Immature natural killer cell (primary cell): ENCODE data around the gene GDPD5. TPM values are rescaled to one million over a fixed set of nuclear protein-coding genes. Genes with fewer than 3 reads are reported as not detected.

Experiments used
- DNase-seq, 3 donors: peaks; one replicate each; pipeline ENCODE4 v3.0.0; 2022; ENCODE audit warnings: mixed read lengths in 1 of 3
- H3K27ac Mint-ChIP-seq, 6 donors: one replicate each; pipeline ENCODE4 v1.8.0; 2020; ENCODE audit warnings: mixed read lengths in 6 of 6, mild to moderate bottlenecking in 5 of 6, inconsistent platforms in 4 of 6, moderate library complexity in 3 of 6
- H3K27me3 Mint-ChIP-seq, 3 donors: one replicate each; pipeline ENCODE4 v1.8.0; 2020 to 2021; ENCODE audit warnings: low read depth in 3 of 3, mild to moderate bottlenecking in 3 of 3, mixed read lengths in 3 of 3, moderate library complexity in 3 of 3, inconsistent platforms in 1 of 3
- H3K36me3 Mint-ChIP-seq, 3 donors: one replicate each; pipeline ENCODE4 v1.8.0; 2020; ENCODE audit warnings: mixed read lengths in 3 of 3, inconsistent platforms in 2 of 3, mild to moderate bottlenecking in 2 of 3
- H3K4me1 Mint-ChIP-seq, 2 donors: one replicate each; pipeline ENCODE4 v1.8.0; 2020; ENCODE audit warnings: inconsistent platforms in 2 of 2, mild to moderate bottlenecking in 2 of 2, mixed read lengths in 2 of 2, moderate library complexity in 1 of 2
- H3K4me3 Mint-ChIP-seq, 5 donors: one replicate each; pipeline ENCODE4 v1.8.0; 2020; ENCODE audit warnings: mild to moderate bottlenecking in 5 of 5, mixed read lengths in 5 of 5, inconsistent platforms in 3 of 5, moderate library complexity in 3 of 5
- H3K9me3 Mint-ChIP-seq, 6 donors: one replicate each; pipeline ENCODE4 v1.8.0; 2020; ENCODE audit warnings: mild to moderate bottlenecking in 6 of 6, mixed read lengths in 6 of 6, inconsistent platforms in 4 of 6, moderate library complexity in 3 of 6
- polyA plus RNA-seq, 3 donors: library from polyadenylated mRNA; unstranded; fragments of 300-500 nt; fragmentation: Illumina TruSeq; gene quantifications; one replicate each; pipeline ENCODE4 v1.2.3, GENCODE V29; 2021

The GDPD5 gene
- polyA plus RNA-seq, 3 donors from 2014 or later = 1.8 to 9.2 (median 4.1) TPM

- Mint-ChIP-seq H3K36me3 (no peaks in the 10 kb centered on the region), H3K9me3 (no peaks in the 10 kb centered on the region), H3K4me1 (peaks cover 9 to 15% of the 10 kb centered on the region in 2 donors), H3K27me3 (peaks cover 0 to 2% (median 0%) of the 10 kb centered on the region in 3 donors), H3K27ac (no peak overlapping the region), H3K4me3 (no peak overlapping the region)
- DNase-seq = no peak
These were observed 29.4 kb downstream of the GDPD5 start for GRCh38 chr11:75496305-75496752.

GRCh38 chr11:75495749-75496304, 29.9 kb downstream of the GDPD5 start:
- H3K4me1 Mint-ChIP-seq = peaks cover 9 to 18% of the 10 kb centered on the region in 2 donors
- peaks cover 0 to 2% (median 0%) of the 10 kb centered on the region in 3 donors for H3K27me3 Mint-ChIP-seq
- H3K4me3 Mint-ChIP-seq = no peak overlapping the region
- no peaks in the 10 kb centered on the region for H3K9me3 Mint-ChIP-seq
- no peaks in the 10 kb centered on the region for H3K36me3 Mint-ChIP-seq
- H3K27ac Mint-ChIP-seq = no peak overlapping the region
- no peak for DNase-seq

GRCh38 chr11:75493626-75494025, 32.1 kb downstream of the GDPD5 start:
- DNase-seq = no peak
- Mint-ChIP-seq H3K36me3 (peaks cover 0 to 6% (median 0%) of the 10 kb centered on the region in 3 donors), H3K4me1 (peaks cover 9 to 18% of the 10 kb centered on the region in 2 donors), H3K4me3 (no peak overlapping the region), H3K27ac (no peak overlapping the region), H3K27me3 (no peaks in the 10 kb centered on the region), H3K9me3 (no peaks in the 10 kb centered on the region)

- Mint-ChIP-seq H3K9me3 (no peaks in the 10 kb centered on the region), H3K4me1 (peaks cover 9 to 18% of the 10 kb centered on the region in 2 donors), H3K36me3 (peaks cover 0 to 6% (median 0%) of the 10 kb centered on the region in 3 donors), H3K27me3 (peaks cover 0 to 1% (median 0%) of the 10 kb centered on the region in 3 donors), H3K4me3 (no peak overlapping the region), H3K27ac (no peak overlapping the region)
- DNase-seq = peak in 1 of 3 donors; percentile 5
These were observed 33.4 kb downstream of the GDPD5 start for GRCh38 chr11:75492181-75492820.

GRCh38 chr11:75491465-75491864, 34.3 kb downstream of the GDPD5 start:
- Mint-ChIP-seq H3K4me3 (no peak overlapping the region), H3K27ac (peak overlapping the region in 1 of 6 donors; percentile 4), H3K27me3 (peaks cover 0 to 1% (median 0%) of the 10 kb centered on the region in 3 donors), H3K36me3 (peaks cover 0 to 6% (median 0%) of the 10 kb centered on the region in 3 donors), H3K9me3 (no peaks in the 10 kb centered on the region), H3K4me1 (peaks cover 9 to 18% of the 10 kb centered on the region in 2 donors)
- no peak for DNase-seq

GRCh38 chr11:75490221-75491181, 35.2 kb downstream of the GDPD5 start:
- Mint-ChIP-seq H3K9me3 (no peaks in the 10 kb centered on the region), H3K4me1 (peaks cover 9 to 18% of the 10 kb centered on the region in 2 donors), H3K4me3 (no peak overlapping the region), H3K36me3 (peaks cover 0 to 6% (median 0%) of the 10 kb centered on the region in 3 donors), H3K27me3 (peaks cover 0 to 1% (median 0%) of the 10 kb centered on the region in 3 donors), H3K27ac (peak overlapping the region in 2 of 6 donors; percentile 33 to 40)
- no peak for DNase-seq

- no peak overlapping the region for H3K27ac Mint-ChIP-seq
- H3K9me3 Mint-ChIP-seq = no peaks in the 10 kb centered on the region
- H3K4me1 Mint-ChIP-seq = peaks cover 8 to 12% of the 10 kb centered on the region in 2 donors
- H3K27me3 Mint-ChIP-seq = peaks cover 0 to 4% (median 0%) of the 10 kb centered on the region in 3 donors
- no peak overlapping the region for H3K4me3 Mint-ChIP-seq
- H3K36me3 Mint-ChIP-seq = peaks cover 0 to 6% (median 0%) of the 10 kb centered on the region in 3 donors
- DNase-seq = no peak
These were observed 38.4 kb downstream of the GDPD5 start for GRCh38 chr11:75487365-75487764.

- no peak for DNase-seq
- Mint-ChIP-seq H3K36me3 (peaks cover 0 to 6% (median 0%) of the 10 kb centered on the region in 3 donors), H3K27ac (no peak overlapping the region), H3K4me3 (no peak overlapping the region), H3K9me3 (no peaks in the 10 kb centered on the region), H3K27me3 (peaks cover 0 to 4% (median 0%) of the 10 kb centered on the region in 3 donors), H3K4me1 (no peaks in the 10 kb centered on the region)
These were observed 40.0 kb downstream of the GDPD5 start for GRCh38 chr11:75485742-75486141.

- Mint-ChIP-seq H3K27ac (no peak overlapping the region), H3K36me3 (peaks cover 0 to 4% (median 0%) of the 10 kb centered on the region in 3 donors), H3K4me3 (no peak overlapping the region), H3K4me1 (no peaks in the 10 kb centered on the region), H3K9me3 (no peaks in the 10 kb centered on the region), H3K27me3 (peaks cover 0 to 5% (median 0%) of the 10 kb centered on the region in 3 donors)
- DNase-seq = no peak
These were observed 42.7 kb downstream of the GDPD5 start for GRCh38 chr11:75482931-75483469.

- no peak for DNase-seq
- Mint-ChIP-seq H3K4me3 (no peak overlapping the region), H3K27ac (no peak overlapping the region), H3K36me3 (peaks cover 0 to 4% (median 0%) of the 10 kb centered on the region in 3 donors), H3K4me1 (no peaks in the 10 kb centered on the region), H3K27me3 (peaks cover 0 to 4% (median 0%) of the 10 kb centered on the region in 3 donors), H3K9me3 (no peaks in the 10 kb centered on the region)
These were observed 43.7 kb downstream of the GDPD5 start for GRCh38 chr11:75481922-75482606.

- peaks cover 0 to 4% (median 0%) of the 10 kb centered on the region in 3 donors for H3K36me3 Mint-ChIP-seq
- peaks cover 0 to 4% (median 0%) of the 10 kb centered on the region in 3 donors for H3K27me3 Mint-ChIP-seq
- no peaks in the 10 kb centered on the region for H3K9me3 Mint-ChIP-seq
- H3K27ac Mint-ChIP-seq = no peak overlapping the region
- no peak for DNase-seq
- H3K4me1 Mint-ChIP-seq = no peaks in the 10 kb centered on the region
- no peak overlapping the region for H3K4me3 Mint-ChIP-seq
These were observed 44.4 kb downstream of the GDPD5 start for GRCh38 chr11:75481223-75481921.
